K562 (cell line): ENCODE results near the gene BRAT1. TPM values are rescaled to one million over a fixed set of nuclear protein-coding genes. Genes with fewer than 3 reads are reported as not detected.

Experiments
- BHLHE40 ChIP-seq: IDR thresholded peaks from 2 replicates; pipeline ENCODE4 v1.6.1; 2011; ENCODE audit warnings: low read length, improper control_type of control experiment
- CCNT2 ChIP-seq: IDR thresholded peaks from 2 replicates; pipeline ENCODE4 v1.6.1; 2011; ENCODE audit warnings: borderline replicate concordance, low read depth, mild to moderate bottlenecking, moderate library complexity, mixed read lengths, low read length; ENCODE audit not compliant: insufficient read length; ENCODE audit errors: extremely low read depth
- CTBP1 ChIP-seq: fragments of 450-650 bp; IDR thresholded peaks from 2 replicates; pipeline ENCODE4 v1.6.1; 2016; ENCODE audit warnings: borderline replicate concordance
- FOS ChIP-seq: IDR thresholded peaks from 3 replicates; pipeline ENCODE4 v1.6.1; 2011; ENCODE audit not compliant: insufficient read length; ENCODE audit errors: extremely low read depth
- FUS ChIP-seq: fragments of 200-400 bp; formaldehyde crosslinking; optimal IDR thresholded peaks from 2 replicates; pipeline ENCODE3; 2017; ENCODE audit warnings: low read depth, low read length
- HNRNPUL1 ChIP-seq: fragments of 200-400 bp; formaldehyde crosslinking; IDR thresholded peaks from 2 replicates; pipeline ENCODE4 v1.6.1; 2017; ENCODE audit warnings: low read length
- MNT ChIP-seq, 2 experiments: fragments of 450-650 bp; conservative IDR thresholded peaks; 2 replicates each; pipeline ENCODE4 v1.6.1; 2017; ENCODE audit warnings: mild to moderate bottlenecking in 2 of 2, moderate library complexity in 2 of 2
- NONO ChIP-seq, 2 experiments: fragments of 200-400 bp in 1 of 2; fragments of 450-650 bp in 1 of 2; formaldehyde crosslinking in 1 of 2; IDR thresholded peaks; 2 replicates each; pipeline ENCODE4 v1.6.1; 2017; ENCODE audit warnings: low read depth in 2 of 2, mild to moderate bottlenecking in 2 of 2, moderate library complexity in 2 of 2, low read length in 1 of 2
- PCBP1 ChIP-seq: fragments of 200-400 bp; formaldehyde crosslinking; IDR thresholded peaks from 2 replicates; pipeline ENCODE4 v1.6.1; 2018; ENCODE audit warnings: mild to moderate bottlenecking, low read depth, low read length; ENCODE audit not compliant: poor library complexity, severe bottlenecking
- RB1 ChIP-seq: fragments of 450-650 bp; IDR thresholded peaks from 2 replicates; pipeline ENCODE4 v1.6.1; 2017; ENCODE audit warnings: low read depth, mild to moderate bottlenecking
- SMC3 ChIP-seq: conservative IDR thresholded peaks from 2 replicates; pipeline ENCODE4 v1.6.1; 2011; ENCODE audit warnings: low read depth, low read length, improper control_type of control experiment; ENCODE audit not compliant: insufficient read depth
- YY1 ChIP-seq, 3 experiments: IDR thresholded peaks; 2 replicates each; pipeline ENCODE4 v1.6.1; 2011; ENCODE audit warnings: low read length in 2 of 3, mild to moderate bottlenecking in 2 of 3, moderate library complexity in 2 of 3, borderline replicate concordance in 1 of 3, control low read depth in 1 of 3, low read depth in 1 of 3; ENCODE audit not compliant: insufficient read depth in 3 of 3, insufficient replicate concordance in 2 of 3, control insufficient read depth in 1 of 3, insufficient read length in 1 of 3; ENCODE audit errors: extremely low read depth in 1 of 3
- ZBTB7A ChIP-seq: IDR thresholded peaks from 2 replicates; pipeline ENCODE4 v1.6.1; 2011; ENCODE audit warnings: low read depth, mild to moderate bottlenecking, low read length, moderate library complexity, borderline replicate concordance; ENCODE audit not compliant: control insufficient read depth
- ZNF639 ChIP-seq, 2 experiments: fragments of 200-800 bp in 1 of 2; sonication (Bioruptor generic) in 1 of 2; sonication (generic) in 1 of 2; formaldehyde crosslinking in 1 of 2; IDR thresholded peaks in 1 of 2; conservative IDR thresholded peaks in 1 of 2; 2 replicates each; pipeline versions ENCODE4 v1.5.0 to v1.6.1; 2016 to 2020; ENCODE audit warnings: missing compliant biosample characterization in 1 of 2, missing genetic modification characterization in 1 of 2, missing genetic modification reagents in 1 of 2
- polyA plus RNA-seq, 8 experiments: library from polyadenylated mRNA; depleted of rRNA in 4 of 8; stranded (reverse) in 5 of 8; unstranded in 3 of 8; fragments of >200 nt; fragmentation: Nextera tagmentation in 2 of 8; fragmentation: Illumina TruSeq in 1 of 8; extraction: Ambion mirVana in 2 of 8; extraction: Trizol in 1 of 8; gene quantifications; 2 replicates each; pipeline versions ENCODE4 v1.2.1 to v1.2.3, GENCODE V29; 2011 to 2014; ENCODE audit warnings: inconsistent platforms in 1 of 8, missing spikeins in 1 of 8
- total RNA-seq, 7 experiments: library from RNA; depleted of rRNA in 6 of 7; stranded (reverse); fragments of >200 nt in 6 of 7; fragmentation: Illumina TruSeq in 2 of 7; extraction: Trizol in 2 of 7; gene quantifications; 2 replicates each; pipeline versions ENCODE4 v1.2.1 to v1.2.3, GENCODE V29; 2011 to 2021; ENCODE audit warnings: low replicate concordance in 1 of 7

BRAT1 gene
- total and polyA plus RNA-seq, 9 of the 15 experiments (the other 6 are each of a cell fraction or from before 2014, with no cell fraction given): 0.13 to 49.6 (median 10.5) TPM

- TF ChIP-seq BHLHE40 (0 out of 2 replicates have a peak, but pooled peaks have one; percentile 22), SMC3 (0 out of 2 replicates have a peak, but pooled peaks have one; percentile 4), CCNT2 (peak; percentile 51), FUS (no peak), PCBP1 (peak; percentile 54), ZNF639 (CRISPR knock-in tag; conservative IDR thresholded peaks at IDR 0.05 in 1 of 2, IDR thresholded peaks at IDR 0.05 in 1 of 2) (0 out of 4 replicates have a peak, but pooled peaks of 1 of the 2 experiments have one; percentile 17), NONO (IDR thresholded peaks at IDR 0.05; ENCODE audit: low read depth in 2 of 2, low read length in 1 of 2) (peak in 1 of 2 experiments; percentile 38; a peak in 1 of 4 replicates), FOS (peak; percentile 22), ZBTB7A (peak; percentile 54; the same call in 1 of the 2 replicates), HNRNPUL1 (no peak), YY1 (IDR thresholded peaks at IDR 0.05; ENCODE audit: borderline replicate concordance in 1 of 3, control insufficient read depth in 1 of 3, extremely low read depth in 1 of 3, insufficient read depth in 3 of 3, insufficient read length in 1 of 3, insufficient replicate concordance in 2 of 3, low read depth in 1 of 3, low read length in 2 of 3) (peak in 2 of 3 experiments; percentile 1 to 21), MNT (conservative IDR thresholded peaks at IDR 0.05) (peak in 1 of 2 experiments; percentile 48; a peak in 2 of 4 replicates), CTBP1 (peak; percentile 64), RB1 (peak; percentile 77; the same call in 1 of the 2 replicates)
These were observed 36.0 kb downstream of the BRAT1 start, which contains the start of gene LFNG (continued) for GRCh38 chr7:2519119-2519930.
